IMR-90 (cell line): ENCODE data around the gene ZSWIM5. TPM values are rescaled to one million over a fixed set of nuclear protein-coding genes. Genes with fewer than 3 reads are reported as not detected.

Source experiments
- ATAC-seq: fragments of 200-7000 bp; cut with Tn5 transposase; 2 replicates; pipeline ENCODE4 v1.9.1; 2020; ENCODE audit warnings: low read depth, mild to moderate bottlenecking, moderate library complexity
- BruUV-seq: library from RNA; stranded (reverse); fragments of 400-500 nt; replicated peaks from 2 replicates; lab custom pipeline; 2021; lab: Mats Ljungman, UMichigan
- CTCF ChIA-PET: fragments of 300-600 bp; formaldehyde crosslinking; extraction: SDS; loops from one replicate; lab custom pipeline; 2021; ENCODE audit warnings: antibody characterized with exemption; lab: Yijun Ruan, JAX
- POLR2A ChIA-PET: fragments of 300-600 bp; sonication (Branson Sonifier 250); formaldehyde crosslinking; loops from one replicate; lab custom pipeline; 2022; ENCODE audit warnings: antibody characterized with exemption; ENCODE audit not compliant: unreplicated experiment; lab: Charles Lee
- DNase-seq: peaks from one replicate; pipeline ENCODE4 v3.0.0; 2013
- H2AFZ ChIP-seq: replicated peaks from 2 replicates; pipeline ENCODE3; 2013; ENCODE audit warnings: low read length, mild to moderate bottlenecking; ENCODE audit not compliant: poor library complexity
- H2AK5ac ChIP-seq: 2 replicates; pipeline ENCODE4 v1.6.1; 2013; ENCODE audit warnings: low read depth, low read length, inconsistent platforms
- H2AK9ac ChIP-seq: replicated peaks from 2 replicates; pipeline ENCODE3; 2013; ENCODE audit warnings: mild to moderate bottlenecking, low read depth, low read length, moderate library complexity; ENCODE audit not compliant: poor library complexity
- H2BK120ac ChIP-seq: 2 replicates; pipeline ENCODE4 v1.6.1; 2013; ENCODE audit warnings: low read depth, low read length, inconsistent platforms
- H2BK15ac ChIP-seq: 3 replicates; pipeline ENCODE4 v1.6.1; 2013; ENCODE audit warnings: low read depth, low read length, inconsistent platforms
- H2BK20ac ChIP-seq: 2 replicates; pipeline ENCODE4 v1.6.1; 2013; ENCODE audit warnings: low read depth, mild to moderate bottlenecking, inconsistent platforms, low read length, moderate library complexity
- H2BK5ac ChIP-seq: 2 replicates; pipeline ENCODE4 v1.6.1; 2013; ENCODE audit warnings: mild to moderate bottlenecking, low read depth, low read length, inconsistent platforms; ENCODE audit not compliant: poor library complexity, severe bottlenecking
- H3K14ac ChIP-seq: replicated peaks from 2 replicates; pipeline ENCODE4 v1.6.1; 2013; ENCODE audit warnings: low read depth, low read length, inconsistent platforms
- H3K18ac ChIP-seq: 2 replicates; pipeline ENCODE4 v1.6.1; 2013; ENCODE audit warnings: low read depth, low read length, control low read depth
- H3K23ac ChIP-seq: 2 replicates; pipeline ENCODE4 v1.6.1; 2013; ENCODE audit warnings: low read depth, low read length, inconsistent platforms
- H3K27ac ChIP-seq: 2 replicates; pipeline ENCODE4 v1.5.1; 2013; ENCODE audit warnings: mild to moderate bottlenecking, control low read depth, low read length; ENCODE audit not compliant: insufficient read depth
- H3K27me3 ChIP-seq: 2 replicates; pipeline ENCODE4 v1.6.1; 2013; ENCODE audit warnings: low read length; ENCODE audit not compliant: control insufficient read depth, insufficient read depth
- H3K36me3 ChIP-seq: 2 replicates; pipeline ENCODE4 v1.6.1; 2013; ENCODE audit warnings: low read length, mixed read lengths; ENCODE audit not compliant: control insufficient read depth, insufficient read depth
- H3K4ac ChIP-seq: 2 replicates; pipeline ENCODE4 v1.6.1; 2013; ENCODE audit warnings: low read depth, low read length, inconsistent platforms
- H3K4me1 ChIP-seq: 2 replicates; pipeline ENCODE4 v1.6.1; 2013; ENCODE audit warnings: low read length, mixed read lengths; ENCODE audit not compliant: control insufficient read depth, insufficient read depth
- H3K4me2 ChIP-seq: 2 replicates; pipeline ENCODE4 v1.6.1; 2013; ENCODE audit warnings: low read depth, mild to moderate bottlenecking, control low read depth, low read length, moderate library complexity
- H3K4me3 ChIP-seq: 2 replicates; pipeline ENCODE4 v1.5.1; 2013; ENCODE audit warnings: low read depth, mild to moderate bottlenecking, control low read depth, low read length, moderate library complexity; ENCODE audit not compliant: insufficient read depth
- H3K56ac ChIP-seq: 2 replicates; pipeline ENCODE4 v1.6.1; 2013; ENCODE audit warnings: low read length, inconsistent platforms; ENCODE audit not compliant: insufficient read depth; ENCODE audit errors: extremely low read depth
- H3K79me1 ChIP-seq, 2 experiments: 2 replicates each; pipeline ENCODE4 v1.6.1; 2013; ENCODE audit warnings: low read length in 2 of 2, inconsistent platforms in 1 of 2, low read depth in 1 of 2
- H3K9ac ChIP-seq: 2 replicates; pipeline ENCODE4 v1.6.1; 2013; ENCODE audit warnings: low read depth, low read length, control low read depth
- H3K9me1 ChIP-seq: 2 replicates; pipeline ENCODE4 v1.6.1; 2013; ENCODE audit warnings: low read length, inconsistent platforms; ENCODE audit not compliant: insufficient read depth
- H3K9me3 ChIP-seq: 2 replicates; pipeline ENCODE4 v1.6.1; 2013; ENCODE audit warnings: low read length; ENCODE audit not compliant: control insufficient read depth, insufficient read depth
- H4K20me1 ChIP-seq: 2 replicates; pipeline ENCODE4 v1.6.1; 2013; ENCODE audit warnings: low read length, inconsistent platforms; ENCODE audit not compliant: insufficient read depth
- H4K5ac ChIP-seq: 2 replicates; pipeline ENCODE4 v1.6.1; 2013; ENCODE audit warnings: mild to moderate bottlenecking, low read depth, low read length, control low read depth
- H4K8ac ChIP-seq, 2 experiments: 2 replicates each; pipeline ENCODE4 v1.6.1; 2013; ENCODE audit warnings: low read depth in 2 of 2, low read length in 2 of 2, control low read depth in 1 of 2, inconsistent platforms in 1 of 2
- H4K91ac ChIP-seq: 2 replicates; pipeline ENCODE4 v1.6.1; 2013; ENCODE audit warnings: low read depth, low read length, inconsistent platforms; ENCODE audit not compliant: insufficient read depth
- BHLHE40 ChIP-seq: fragments of 150-350 bp; IDR thresholded peaks from 2 replicates; pipeline ENCODE4 v1.6.1; 2016; ENCODE audit warnings: mild to moderate bottlenecking, low read depth, low read length
- CEBPB ChIP-seq: IDR thresholded peaks from 2 replicates; pipeline ENCODE4 v1.6.1; 2012; ENCODE audit warnings: low read depth, low read length, improper control_type of control experiment
- CHD1 ChIP-seq: IDR thresholded peaks from 2 replicates; pipeline ENCODE4 v1.6.1; 2012; ENCODE audit warnings: low read depth, low read length, improper control_type of control experiment
- CTCF ChIP-seq: conservative IDR thresholded peaks from 2 replicates; pipeline ENCODE4 v1.5.1; 2012; ENCODE audit warnings: mild to moderate bottlenecking, low read depth, low read length, improper control_type of control experiment
- ELK1 ChIP-seq: fragments of 150-350 bp; IDR thresholded peaks from 2 replicates; pipeline ENCODE4 v1.6.1; 2016; ENCODE audit warnings: low read depth, mild to moderate bottlenecking, low read length, moderate library complexity, borderline replicate concordance
- FOS ChIP-seq: fragments of 150-350 bp; IDR thresholded peaks from 2 replicates; pipeline ENCODE4 v1.6.1; 2016; ENCODE audit warnings: low read depth, low read length
- MAFK ChIP-seq: IDR thresholded peaks from 2 replicates; pipeline ENCODE4 v1.6.1; 2012; ENCODE audit warnings: low read depth, low read length, improper control_type of control experiment
- MAZ ChIP-seq: IDR thresholded peaks from 2 replicates; pipeline ENCODE4 v1.6.1; 2012; ENCODE audit warnings: low read depth, mild to moderate bottlenecking, low read length, improper control_type of control experiment, moderate library complexity, borderline replicate concordance
- MXI1 ChIP-seq: IDR thresholded peaks from 2 replicates; pipeline ENCODE4 v1.6.1; 2012; ENCODE audit warnings: low read depth, mild to moderate bottlenecking, low read length, moderate library complexity, borderline replicate concordance
- NFE2L2 ChIP-seq: fragments of 150-350 bp; IDR thresholded peaks from 2 replicates; pipeline ENCODE4 v1.6.1; 2016; ENCODE audit warnings: low read depth, mild to moderate bottlenecking, low read length
- POLR2A ChIP-seq: IDR thresholded peaks from 2 replicates; pipeline ENCODE4 v1.6.1; 2012; ENCODE audit warnings: mild to moderate bottlenecking, low read depth, low read length
- RAD21 ChIP-seq: IDR thresholded peaks from 2 replicates; pipeline ENCODE4 v1.6.1; 2012; ENCODE audit warnings: low read length, improper control_type of control experiment
- RCOR1 ChIP-seq: IDR thresholded peaks from 2 replicates; pipeline ENCODE4 v1.6.1; 2012; ENCODE audit warnings: mild to moderate bottlenecking, low read length, improper control_type of control experiment; ENCODE audit not compliant: insufficient replicate concordance
- RFX5 ChIP-seq: IDR thresholded peaks from 2 replicates; pipeline ENCODE4 v1.8.0; 2012; ENCODE audit warnings: low read depth, mild to moderate bottlenecking, low read length, moderate library complexity
- SMC3 ChIP-seq: fragments of 150-350 bp; IDR thresholded peaks from 2 replicates; pipeline ENCODE4 v1.6.1; 2016; ENCODE audit warnings: low read depth, mild to moderate bottlenecking, antibody characterized with exemption, low read length, moderate library complexity
- USF2 ChIP-seq: fragments of 150-350 bp; IDR thresholded peaks from 2 replicates; pipeline ENCODE4 v1.6.1; 2017; ENCODE audit warnings: mild to moderate bottlenecking, antibody characterized with exemption, low read length, low read depth
- WGBS, 2 experiments: methylation state at CpG; one replicate each; pipeline versions ENCODE4 v1.1.5 to v1.1.7; 2013; ENCODE audit warnings: missing lambda C conversion rate in 2 of 2; ENCODE audit not compliant: insufficient read length in 1 of 2; ENCODE audit errors: extremely low coverage in 2 of 2; 5-methylcytosine and 5-hydroxymethylcytosine counted together
- dilution Hi-C: fragments of 300-500 bp; cut with HindIII; formaldehyde crosslinking; loops from one replicate; pipeline ENCODE4 v1.14.3; 2018; ENCODE audit warnings: low sequenced_read_pairs; ENCODE audit not compliant: unreplicated experiment
- in situ Hi-C: fragments of 300-500 bp; cut with MboI; formaldehyde crosslinking; loops from 3 replicates; pipeline ENCODE4 v1.14.3; 2019; ENCODE audit warnings: low sequenced_read_pairs, inconsistent platforms, mixed read lengths
- intact Hi-C: fragments of 100-400 bp; cut with micrococcal nuclease; formaldehyde crosslinking; loops from 2 replicates; pipeline ENCODE4 v1.10.0; 2022
- polyA plus RNA-seq, 3 experiments: library from polyadenylated mRNA; depleted of rRNA; stranded (reverse); fragments of >200 nt; gene quantifications; 2 replicates each; pipeline ENCODE4 v1.2.3, GENCODE V29; 2012; ENCODE audit warnings: low replicate concordance in 1 of 3
- total RNA-seq: library from RNA; depleted of rRNA; stranded (reverse); fragments of >200 nt; gene quantifications from 2 replicates; pipeline ENCODE4 v1.2.3, GENCODE V29; 2012

ZSWIM5 gene
- total and polyA plus RNA-seq, 2 of the 4 experiments (the other 2 are of a cell fraction): under 0.01 to 0.03 TPM

DNA sequence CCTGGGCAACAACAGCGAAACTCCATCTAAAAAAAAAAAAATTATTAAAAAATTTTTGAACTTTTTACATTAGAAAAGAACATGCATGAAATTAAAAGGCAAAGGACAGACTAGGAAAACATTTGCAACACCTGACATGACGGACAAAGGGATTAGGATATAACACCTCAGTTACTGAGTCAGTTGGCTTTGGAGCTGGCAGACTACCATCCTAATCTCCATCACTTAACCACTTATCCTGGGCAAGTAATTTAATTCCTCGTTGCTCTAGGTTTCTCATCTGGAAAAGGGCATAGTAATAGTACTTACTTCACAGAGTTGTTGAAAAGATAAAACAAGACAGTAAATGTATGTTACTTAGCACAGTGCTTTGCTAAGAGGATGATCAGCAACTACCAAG is 207.2 kb downstream of the ZSWIM5 start:
- Histone ChIP-seq H3K36me3 (peaks cover 21% of the 10 kb centered on the region), H2AFZ (no peak overlapping the region), H4K20me1 (no peaks in the 10 kb centered on the region), H3K4me2 (no peak overlapping the region), H4K5ac (no peak overlapping the region), H2BK5ac (no peak overlapping the region), H3K27ac (no peak overlapping the region), H3K4me3 (no peak overlapping the region), H4K8ac (no peak overlapping the region), H3K9ac (no peak overlapping the region), H3K9me1 (0 out of 2 replicates have a peak, but pooled peaks cover 3% of the 10 kb centered on the region), H2BK120ac (no peak overlapping the region), H3K23ac (no peak overlapping the region), H3K79me1 (no peaks in the 10 kb centered on the region), H4K91ac (no peak overlapping the region), H3K56ac (no peak overlapping the region), H3K4me1 (no peaks in the 10 kb centered on the region), H3K9me3 (no peaks in the 10 kb centered on the region), H2AK9ac (no peak overlapping the region), H3K27me3 (no peaks in the 10 kb centered on the region), H3K4ac (no peak overlapping the region), H3K14ac (no peak overlapping the region), H3K18ac (no peak overlapping the region), H2AK5ac (no peak overlapping the region), H2BK20ac (no peak overlapping the region), H2BK15ac (no peak overlapping the region)
- POLR2A ChIA-PET: no interaction called here
- TF ChIP-seq CHD1: no peak
- no peak for TF ChIP-seq FOS
- TF ChIP-seq POLR2A: no peak
- no peak for TF ChIP-seq SMC3
- TF ChIP-seq USF2: no peak
- no peak for TF ChIP-seq BHLHE40
- TF ChIP-seq CEBPB: no peak
- no peak for TF ChIP-seq RCOR1
- TF ChIP-seq CTCF: no peak
- TF ChIP-seq RAD21: no peak
- no peak for TF ChIP-seq MAFK
- no peak for TF ChIP-seq NFE2L2
- TF ChIP-seq MXI1: no peak
- TF ChIP-seq MAZ: no peak
- TF ChIP-seq ELK1: no peak
- TF ChIP-seq RFX5: no peak
- ATAC-seq (no peak), DNase-seq (no peak)
- in situ Hi-C loops (loop anchor here (25.0 kb wide), 1 partner anchor 137 kb away; no protein-coding TSS in a partner anchor), dilution Hi-C loops (no loop called here), intact Hi-C loops (no loop called here)
- WGBS, 2 experiments: no CpG with 5 or more reads among the region's 3 CpGs
- BruUV-seq: no TSS peak
- CTCF ChIA-PET: no interaction called here
